T-helper 17 cell (primary cell): Measurements from ENCODE around the gene RSPH6A. TPM values are rescaled to one million over a fixed set of nuclear protein-coding genes. Genes with fewer than 3 reads are reported as not detected.

Experiments
- ATAC-seq: fragments of 150-1000 bp; cut with Tn5 transposase; 2 replicates; pipeline ENCODE4 v1.10.0; 2021; ENCODE audit warnings: mild to moderate bottlenecking, moderate library complexity
- DNase-seq, 3 donors: peaks; one replicate each; pipeline versions ENCODE4 v3.0.0 to v3.0.0-alpha.2; 2020 to 2021
- H3K9me3 ChIP-seq: one replicate; pipeline ENCODE4 v1.7.0; 2013; ENCODE audit warnings: low read length, mild to moderate bottlenecking; ENCODE audit not compliant: control insufficient read depth, poor library complexity, severe bottlenecking
- H3K27ac Mint-ChIP-seq: one replicate; pipeline ENCODE4 v1.8.0; 2022; ENCODE audit warnings: mild to moderate bottlenecking, moderate library complexity, mixed read lengths
- H3K27me3 Mint-ChIP-seq: one replicate; pipeline ENCODE4 v1.8.0; 2022; ENCODE audit warnings: mixed read lengths
- H3K36me3 Mint-ChIP-seq: one replicate; pipeline ENCODE4 v1.8.0; 2022; ENCODE audit warnings: low read depth, mixed read lengths
- H3K4me1 Mint-ChIP-seq: one replicate; pipeline ENCODE4 v1.8.0; 2022; ENCODE audit warnings: mild to moderate bottlenecking, mixed read lengths
- H3K4me3 Mint-ChIP-seq: one replicate; pipeline ENCODE4 v1.8.0; 2022; ENCODE audit warnings: mild to moderate bottlenecking, moderate library complexity, mixed read lengths
- total RNA-seq, 4 donors: library from RNA in 2 of 4; stranded (reverse) in 2 of 4; gene quantifications; one replicate each; pipeline ENCODE4 v1.2.3 and lab custom pipeline; 2022 to 2026

The RSPH6A gene
- total RNA-seq, 2 donors from 2014 or later = 0.10 to 0.34 TPM

GRCh38 chr19:45789035-45789786 is 25.9 kb downstream of the RSPH6A start:
- H3K36me3 Mint-ChIP-seq = peaks cover 5% of the 10 kb centered on the region
- H3K4me3 Mint-ChIP-seq = no peak overlapping the region
- ATAC-seq (no peak), DNase-seq (no peak)
- no peaks in the 10 kb centered on the region for H3K9me3 ChIP-seq
- H3K27me3 Mint-ChIP-seq = peaks cover 12% of the 10 kb centered on the region
- peaks cover 42% of the 10 kb centered on the region for H3K4me1 Mint-ChIP-seq
- H3K27ac Mint-ChIP-seq = no peak overlapping the region

GRCh38 chr19:45786533-45786894 is 28.6 kb downstream of the RSPH6A start:
- DNase-seq = no peak
- peaks cover 5% of the 10 kb centered on the region for H3K36me3 Mint-ChIP-seq
- H3K4me1 Mint-ChIP-seq = peaks cover 22% of the 10 kb centered on the region
- H3K27me3 Mint-ChIP-seq = peaks cover 12% of the 10 kb centered on the region
- H3K27ac Mint-ChIP-seq = no peak overlapping the region
- no peak for ATAC-seq
- H3K4me3 Mint-ChIP-seq = no peak overlapping the region
- no peaks in the 10 kb centered on the region for H3K9me3 ChIP-seq

GRCh38 chr19:45785781-45786532 is 29.2 kb downstream of the RSPH6A start:
- peaks cover 18% of the 10 kb centered on the region for H3K4me1 Mint-ChIP-seq
- no peak overlapping the region for H3K27ac Mint-ChIP-seq
- ATAC-seq (no peak), DNase-seq (no peak)
- H3K4me3 Mint-ChIP-seq = no peak overlapping the region
- no peaks in the 10 kb centered on the region for H3K9me3 ChIP-seq
- peaks cover 6% of the 10 kb centered on the region for H3K36me3 Mint-ChIP-seq
- H3K27me3 Mint-ChIP-seq = peaks cover 16% of the 10 kb centered on the region

DNA sequence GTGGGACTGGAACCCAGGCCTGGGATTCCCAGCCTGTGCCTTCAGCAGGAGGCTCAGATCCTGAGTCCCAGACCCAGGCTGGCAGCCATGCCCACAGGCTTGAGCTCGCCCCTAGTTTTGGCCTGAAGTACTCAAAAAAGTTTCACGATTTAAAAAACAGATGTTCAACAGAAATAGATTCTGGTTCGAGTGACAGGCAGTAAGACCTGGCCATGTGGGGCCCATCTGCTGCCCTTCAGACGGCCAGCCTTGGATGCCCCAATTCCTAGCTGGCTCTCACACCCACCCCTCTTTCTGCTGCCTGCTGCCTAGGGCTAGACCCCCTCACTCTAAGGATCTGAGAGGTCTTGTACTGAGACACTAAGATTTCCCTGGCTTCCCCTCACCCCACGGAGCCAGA is 30.0 kb downstream of the RSPH6A start:
- Mint-ChIP-seq H3K4me1 (peaks cover 18% of the 10 kb centered on the region), H3K27ac (no peak overlapping the region), H3K27me3 (peaks cover 19% of the 10 kb centered on the region), H3K4me3 (no peak overlapping the region), H3K36me3 (peaks cover 7% of the 10 kb centered on the region)
- no peaks in the 10 kb centered on the region for H3K9me3 ChIP-seq
- ATAC-seq (no peak), DNase-seq (no peak)

- no peak for DNase-seq
- no peak for ATAC-seq
- Mint-ChIP-seq H3K27me3 (peaks cover 28% of the 10 kb centered on the region), H3K36me3 (peaks cover 8% of the 10 kb centered on the region), H3K4me3 (no peak overlapping the region), H3K4me1 (peaks cover 24% of the 10 kb centered on the region), H3K27ac (no peak overlapping the region)
- H3K9me3 ChIP-seq = no peaks in the 10 kb centered on the region
Observed at GRCh38 chr19:45784096-45784495, 31.0 kb downstream of the RSPH6A start.

DNA sequence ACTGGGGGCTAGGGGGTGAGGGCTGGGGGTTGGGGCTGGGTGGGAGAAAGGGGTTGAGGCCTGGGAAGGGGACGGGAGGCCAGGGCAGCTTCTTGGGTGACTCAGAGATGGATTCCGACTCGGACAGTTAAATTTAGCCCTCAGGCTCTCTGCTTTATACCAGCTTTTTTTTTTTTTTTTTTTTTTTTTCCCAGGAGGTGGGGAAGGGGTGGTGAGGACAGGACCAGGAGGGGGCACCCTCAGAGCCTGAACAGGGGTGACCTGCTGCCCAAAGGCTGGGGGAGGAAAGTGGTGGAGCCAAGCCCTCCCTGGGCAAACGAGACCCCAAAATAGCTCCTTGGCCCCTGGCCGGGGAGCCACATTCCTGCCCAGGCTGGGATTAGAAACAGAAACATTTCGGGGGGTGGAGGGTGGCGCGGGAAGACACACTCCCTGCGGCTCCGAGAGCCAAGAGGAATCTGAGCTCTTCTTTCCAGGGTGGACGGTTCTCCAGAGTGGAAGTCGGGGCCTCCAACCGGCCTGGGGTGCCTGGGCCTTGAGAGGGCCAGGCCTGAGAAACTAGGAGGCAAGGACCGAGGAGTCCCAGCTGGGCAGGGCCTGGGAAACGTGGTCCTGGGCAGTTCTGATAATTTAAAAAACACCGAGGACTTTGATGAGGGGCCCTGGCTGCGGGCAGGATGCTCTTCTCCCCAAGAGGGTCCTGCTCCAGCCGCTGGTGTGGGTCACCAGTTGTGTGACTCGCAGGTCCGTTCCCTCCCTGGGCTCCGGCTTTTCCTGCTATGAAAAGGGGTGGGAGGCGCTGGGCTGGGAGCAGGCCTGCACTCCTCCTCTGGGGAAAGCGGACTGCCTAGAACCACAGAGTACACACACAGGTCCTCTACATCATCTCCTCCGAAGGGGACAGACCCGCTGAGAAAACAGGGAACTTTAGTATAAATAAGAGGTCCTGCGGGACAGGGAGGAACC is 32.0 kb downstream of the RSPH6A start:
- no peak for DNase-seq
- Mint-ChIP-seq H3K27ac (no peak overlapping the region), H3K36me3 (peaks cover 6% of the 10 kb centered on the region), H3K4me1 (peaks cover 19% of the 10 kb centered on the region), H3K27me3 (peaks cover 30% of the 10 kb centered on the region), H3K4me3 (no peak overlapping the region)
- no peak for ATAC-seq
- H3K9me3 ChIP-seq = no peaks in the 10 kb centered on the region

GRCh38 chr19:45782162-45782691 is 32.9 kb downstream of the RSPH6A start, which contains the start of gene DMPK:
Gene DMPK (minus strand): TSS chr19:45782490. CDS start chr19:45782352, 138 bp downstream.
- H3K9me3 ChIP-seq = no peaks in the 10 kb centered on the region
- no peak within 1 kb of the TSS for H3K27ac Mint-ChIP-seq

DNA sequence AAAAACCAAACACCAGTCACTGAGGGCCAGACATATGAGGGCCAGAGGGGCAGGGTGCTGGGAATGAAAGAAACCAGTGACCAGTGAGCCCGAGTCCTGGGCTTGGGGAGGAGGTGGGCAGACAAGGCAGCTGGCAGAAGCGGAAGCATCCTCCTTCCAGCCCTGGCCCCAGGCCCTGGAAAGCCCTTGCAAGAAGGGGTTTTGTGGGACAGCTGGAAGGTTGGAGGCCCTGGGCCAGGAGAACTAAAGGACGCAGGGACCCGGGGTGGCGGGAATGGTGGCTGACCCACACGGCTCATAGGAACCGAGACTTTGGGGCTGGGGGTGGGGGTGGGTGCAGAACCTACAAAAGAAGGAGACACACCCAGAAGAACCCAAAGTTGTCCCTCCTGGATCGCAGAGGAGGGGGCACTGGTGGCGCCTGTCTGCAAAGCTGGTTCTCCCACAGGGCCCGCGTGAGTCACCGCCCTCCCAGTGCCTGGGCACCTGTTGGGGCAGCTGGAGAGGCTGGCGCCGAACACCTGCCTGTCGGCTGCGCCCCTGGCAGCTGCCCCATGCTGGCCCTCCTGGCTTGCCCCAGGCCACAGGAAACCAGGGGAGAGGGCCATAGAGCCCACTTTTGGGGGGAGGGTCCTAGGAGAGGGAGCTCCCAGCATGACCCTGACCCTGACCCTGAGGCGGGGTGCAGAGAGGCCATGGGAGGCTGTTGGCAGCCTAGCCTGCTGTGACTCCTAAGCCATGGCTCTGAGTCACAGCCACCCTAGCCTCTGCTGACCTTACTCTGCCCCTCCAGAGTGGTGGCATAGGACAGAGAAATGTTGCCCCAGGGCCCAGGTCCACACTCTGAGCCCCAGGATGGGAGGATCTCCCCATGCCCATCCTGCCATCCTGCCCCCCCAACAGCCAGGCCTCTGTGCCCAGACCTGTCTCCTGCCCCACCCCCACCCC is 33.6 kb downstream of the RSPH6A start:
- DNase-seq (no peak), ATAC-seq (no peak)
- no peaks in the 10 kb centered on the region for H3K9me3 ChIP-seq
- H3K4me3 Mint-ChIP-seq = no peak overlapping the region
- H3K4me1 Mint-ChIP-seq = peaks cover 17% of the 10 kb centered on the region
- H3K27me3 Mint-ChIP-seq = peaks cover 23% of the 10 kb centered on the region
- no peak overlapping the region for H3K27ac Mint-ChIP-seq
- H3K36me3 Mint-ChIP-seq = peaks cover 4% of the 10 kb centered on the region

More at GRCh38 chr19:45782162-45782691, 32.9 kb downstream of the RSPH6A start, which contains the start of gene DMPK:
- DNase-seq (no peak), ATAC-seq (no peak)
- Mint-ChIP-seq H3K4me3 (no peak within 1 kb of the TSS), H3K27me3 (peaks cover 23% of the 10 kb centered on the region), H3K4me1 (peaks cover 17% of the 10 kb centered on the region), H3K36me3 (peaks cover 4% of the 10 kb centered on the region)

GRCh38 chr19:45780448-45781213 is 34.5 kb downstream of the RSPH6A start:
- Mint-ChIP-seq H3K4me1 (peaks cover 17% of the 10 kb centered on the region), H3K27ac (no peak overlapping the region), H3K4me3 (no peak overlapping the region), H3K27me3 (peaks cover 23% of the 10 kb centered on the region), H3K36me3 (peaks cover 4% of the 10 kb centered on the region)
- H3K9me3 ChIP-seq = no peaks in the 10 kb centered on the region
- ATAC-seq (no peak), DNase-seq (no peak)

DNA sequence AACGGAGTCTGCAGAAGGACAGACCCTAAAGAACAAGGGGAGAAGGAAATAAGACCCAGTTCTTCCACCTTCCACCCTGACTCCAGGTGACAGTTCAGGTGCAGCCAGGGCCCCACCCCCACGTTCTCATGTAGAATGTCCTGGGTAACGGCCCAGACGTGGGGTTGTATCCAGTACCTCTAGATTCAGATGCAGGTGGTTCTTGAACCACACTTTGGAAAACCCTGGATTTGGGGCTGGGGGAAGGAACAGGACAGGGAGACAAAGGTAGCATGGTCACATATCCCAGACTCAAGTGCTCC is 35.0 kb downstream of the RSPH6A start:
- ATAC-seq (no peak), DNase-seq (no peak)
- H3K27me3 Mint-ChIP-seq = peaks cover 23% of the 10 kb centered on the region
- H3K4me1 Mint-ChIP-seq = peaks cover 17% of the 10 kb centered on the region
- no peak overlapping the region for H3K27ac Mint-ChIP-seq
- H3K36me3 Mint-ChIP-seq = peaks cover 4% of the 10 kb centered on the region
- no peaks in the 10 kb centered on the region for H3K9me3 ChIP-seq
- no peak overlapping the region for H3K4me3 Mint-ChIP-seq

- Mint-ChIP-seq H3K4me3 (peak overlapping the region; percentile 91), H3K36me3 (peaks cover 4% of the 10 kb centered on the region), H3K27ac (no peak overlapping the region), H3K27me3 (peaks cover 23% of the 10 kb centered on the region), H3K4me1 (peaks cover 17% of the 10 kb centered on the region)
- DNase-seq (peak; percentile 70 to 78 (median 74)), ATAC-seq (peak; percentile 96)
- no peaks in the 10 kb centered on the region for H3K9me3 ChIP-seq
Observed at GRCh38 chr19:45779231-45780145, 35.6 kb downstream of the RSPH6A start.
